Neuronal stem cell (in vitro differentiated cells): ENCODE measurements around the gene GXYLT1.

ENCODE experiments used
- DNase-seq: peaks from one replicate; pipeline ENCODE4 v3.0.0-alpha.2; 2013; ENCODE audit warnings: low spot score
- H2AFZ ChIP-seq: one replicate; pipeline ENCODE4 v1.6.1; 2013; ENCODE audit warnings: mild to moderate bottlenecking, low read length, inconsistent platforms
- H2AK5ac ChIP-seq: 2 replicates; pipeline ENCODE4 v1.6.1; 2013; ENCODE audit warnings: low read depth, mild to moderate bottlenecking, inconsistent platforms, low read length, moderate library complexity, mixed read lengths
- H2BK120ac ChIP-seq: 2 replicates; pipeline ENCODE4 v1.6.1; 2013; ENCODE audit warnings: low read depth, mild to moderate bottlenecking, inconsistent platforms, low read length, moderate library complexity, mixed read lengths
- H2BK12ac ChIP-seq: one replicate; pipeline ENCODE4 v1.6.1; 2013; ENCODE audit warnings: low read length, inconsistent platforms
- H2BK15ac ChIP-seq: 2 replicates; pipeline ENCODE4 v1.6.1; 2013; ENCODE audit warnings: mild to moderate bottlenecking, low read length, inconsistent platforms, mixed read lengths
- H2BK5ac ChIP-seq: one replicate; pipeline ENCODE4 v1.6.1; 2013; ENCODE audit warnings: inconsistent platforms, mild to moderate bottlenecking, low read length, moderate library complexity
- H3K14ac ChIP-seq: one replicate; pipeline ENCODE4 v1.6.1; 2013; ENCODE audit warnings: low read length, inconsistent platforms
- H3K18ac ChIP-seq: 2 replicates; pipeline ENCODE4 v1.6.1; 2013; ENCODE audit warnings: low read length, inconsistent platforms
- H3K23ac ChIP-seq: 2 replicates; pipeline ENCODE4 v1.6.1; 2013; ENCODE audit warnings: low read depth, mild to moderate bottlenecking, mixed read lengths, low read length, inconsistent platforms; ENCODE audit not compliant: poor library complexity
- H3K27ac ChIP-seq: replicated peaks from 3 replicates; pipeline ENCODE4 v1.5.1; 2013; ENCODE audit warnings: low read length, inconsistent platforms
- H3K27me3 ChIP-seq, 3 experiments: 2 replicates each; pipeline ENCODE4 v1.6.1; 2013; ENCODE audit warnings: low read length in 3 of 3, mild to moderate bottlenecking in 2 of 3, inconsistent platforms in 1 of 3, low read depth in 1 of 3, mixed read lengths in 1 of 3, moderate library complexity in 1 of 3; ENCODE audit not compliant: control insufficient read depth in 3 of 3, insufficient read depth in 3 of 3
- H3K36me3 ChIP-seq, 2 donors: replicated peaks in 1 of 2; 2 replicates each; pipeline ENCODE4 v1.6.1; 2013; ENCODE audit warnings: low read length in 2 of 2; ENCODE audit not compliant: control insufficient read depth in 2 of 2, insufficient read depth in 2 of 2
- H3K4ac ChIP-seq: 2 replicates; pipeline ENCODE4 v1.6.1; 2013; ENCODE audit warnings: inconsistent platforms, mild to moderate bottlenecking, low read length, moderate library complexity
- H3K4me1 ChIP-seq, 2 donors: 1 replicate in 1 of 2; 2 replicates in 1 of 2; pipeline ENCODE4 v1.6.1; 2013; ENCODE audit warnings: low read length in 2 of 2, low read depth in 1 of 2; ENCODE audit not compliant: control insufficient read depth in 2 of 2, insufficient read depth in 1 of 2
- H3K4me2 ChIP-seq: one replicate; pipeline ENCODE4 v1.6.1; 2013; ENCODE audit warnings: mild to moderate bottlenecking, low read length, inconsistent platforms; ENCODE audit not compliant: insufficient read depth, poor library complexity, severe bottlenecking
- H3K4me3 ChIP-seq, 2 donors: 2 replicates each; pipeline ENCODE4 v1.5.1; 2013; ENCODE audit warnings: low read length in 2 of 2, mild to moderate bottlenecking in 2 of 2, inconsistent platforms in 1 of 2, moderate library complexity in 1 of 2
- H3K79me1 ChIP-seq: one replicate; pipeline ENCODE4 v1.6.1; 2013; ENCODE audit warnings: low read depth, mild to moderate bottlenecking, inconsistent platforms, low read length, moderate library complexity
- H3K9ac ChIP-seq: one replicate; pipeline ENCODE4 v1.6.1; 2013; ENCODE audit warnings: mild to moderate bottlenecking, low read depth, low read length, inconsistent platforms; ENCODE audit not compliant: poor library complexity
- H3K9me3 ChIP-seq, 2 donors: replicated peaks in 1 of 2; 2 replicates each; pipeline versions ENCODE3 to v1.6.1; 2013; ENCODE audit warnings: low read length in 2 of 2, mild to moderate bottlenecking in 2 of 2, inconsistent platforms in 1 of 2, low read depth in 1 of 2, mixed read lengths in 1 of 2, moderate library complexity in 1 of 2; ENCODE audit not compliant: control insufficient read depth in 2 of 2, insufficient read depth in 1 of 2
- H4K8ac ChIP-seq: one replicate; pipeline ENCODE4 v1.6.1; 2013; ENCODE audit warnings: low read depth, mild to moderate bottlenecking, inconsistent platforms, low read length, moderate library complexity
- H4K91ac ChIP-seq: one replicate; pipeline ENCODE4 v1.6.1; 2013; ENCODE audit warnings: low read length, low read depth, mild to moderate bottlenecking, inconsistent platforms; ENCODE audit not compliant: poor library complexity
- WGBS, 2 donors: extraction: QIAGEN DNeasy Blood & Tissue Kit; methylation state at CpG; one replicate each; pipeline ENCODE4 v1.1.7; 2013; ENCODE audit warnings: missing lambda C conversion rate in 2 of 2, mixed read lengths in 1 of 2; ENCODE audit not compliant: insufficient read length in 2 of 2, insufficient replicate concordance in 1 of 2; ENCODE audit errors: extremely low coverage in 2 of 2; 5-methylcytosine and 5-hydroxymethylcytosine counted together

The GXYLT1 gene

DNA sequence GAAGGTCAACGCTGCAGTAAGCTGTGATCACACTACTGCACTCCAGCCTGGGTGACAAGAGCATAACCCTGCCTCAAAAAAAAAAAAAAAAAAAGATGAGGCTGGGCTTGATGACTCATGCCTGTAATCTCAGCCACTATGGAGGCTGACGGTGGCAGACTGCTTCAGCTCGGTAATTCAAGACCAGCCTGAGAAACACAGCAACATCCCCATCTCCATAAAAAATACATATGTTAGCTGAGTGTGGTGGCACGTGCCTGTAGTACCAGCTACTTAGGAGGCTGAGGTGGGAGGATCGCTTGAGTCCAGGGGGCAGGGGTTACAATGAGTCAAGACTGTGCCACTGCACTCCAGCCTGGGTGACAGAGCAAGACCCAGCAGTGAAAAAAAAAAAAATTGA, 50.4 kb downstream of the GXYLT1 start:
- no peak overlapping the region for H3K14ac ChIP-seq
- H2BK120ac ChIP-seq: no peak overlapping the region
- no peak overlapping the region for H2BK12ac ChIP-seq
- H3K9ac ChIP-seq: no peak overlapping the region
- no peak overlapping the region for H2AK5ac ChIP-seq
- no peak overlapping the region for H3K18ac ChIP-seq
- no peak overlapping the region for H3K23ac ChIP-seq
- no peak overlapping the region for H2AFZ ChIP-seq
- no peak overlapping the region for H3K4me2 ChIP-seq
- H3K4me3 ChIP-seq: no peak overlapping the region
- no peak overlapping the region for H4K8ac ChIP-seq
- no peak overlapping the region for H2BK15ac ChIP-seq
- no peaks in the 10 kb centered on the region for H3K79me1 ChIP-seq
- H3K4me1 ChIP-seq: peaks cover 2 to 9% of the 10 kb centered on the region in 2 donors
- H3K36me3 ChIP-seq: peaks cover 0 to 75% of the 10 kb centered on the region in 2 donors
- H3K27ac ChIP-seq: no peak overlapping the region
- H3K4ac ChIP-seq: no peak overlapping the region
- WGBS, 2 donors: no CpG with 5 or more reads among the region's 5 CpGs
- no peaks in the 10 kb centered on the region for H3K9me3 ChIP-seq
- H3K27me3 ChIP-seq: no peaks in the 10 kb centered on the region
- H4K91ac ChIP-seq: no peak overlapping the region
- DNase-seq: no peak
- H2BK5ac ChIP-seq: no peak overlapping the region

DNA sequence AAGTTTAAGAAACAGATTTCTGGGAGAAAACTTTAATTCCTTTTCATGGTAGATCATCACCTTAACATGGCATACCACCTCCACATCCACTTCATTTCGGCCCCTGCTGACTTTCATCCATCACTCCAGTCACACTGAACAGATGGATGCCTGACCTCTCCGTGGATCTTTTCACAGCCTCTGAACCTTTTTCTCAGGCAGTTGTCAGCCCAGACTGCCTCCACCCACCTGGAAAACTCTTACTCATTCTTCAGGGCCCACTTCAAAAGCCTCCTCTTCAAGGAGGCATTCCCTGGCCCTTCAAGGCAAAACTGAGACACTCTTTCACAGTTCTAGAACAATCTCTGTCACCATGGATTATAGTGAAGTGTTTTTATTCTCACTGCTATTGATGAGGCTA, 52.9 kb downstream of the GXYLT1 start:
- no peak for DNase-seq
- H2AFZ ChIP-seq: no peak overlapping the region

DNA sequence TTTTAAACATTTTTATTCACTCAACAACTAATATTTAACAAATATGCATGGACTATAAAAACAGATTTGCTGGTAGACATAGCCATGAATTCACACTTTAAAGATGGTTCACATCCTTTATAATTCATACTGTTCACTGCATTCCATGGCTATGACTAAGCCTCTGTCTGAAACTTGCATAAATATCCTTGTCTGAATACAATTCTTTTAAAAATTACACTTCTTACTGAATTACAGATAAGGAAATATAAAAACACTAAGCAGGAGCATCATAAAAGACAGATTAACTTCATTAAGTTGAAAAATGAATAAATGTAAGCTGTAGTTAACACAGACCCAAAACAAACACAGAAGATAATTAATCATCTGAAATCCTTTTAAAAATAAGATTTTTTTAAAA, 53.8 kb downstream of the GXYLT1 start:
- no peak overlapping the region for H2BK5ac ChIP-seq
- H3K4me3 ChIP-seq: no peak overlapping the region
- H4K91ac ChIP-seq: no peak overlapping the region
- no peak for DNase-seq
- no peak overlapping the region for H2AK5ac ChIP-seq
- H3K23ac ChIP-seq: no peak overlapping the region
- H3K4ac ChIP-seq: no peak overlapping the region
- no peak overlapping the region for H3K4me2 ChIP-seq
- no peak overlapping the region for H3K14ac ChIP-seq
- H2BK12ac ChIP-seq: no peak overlapping the region
- no peaks in the 10 kb centered on the region for H3K79me1 ChIP-seq
- H2BK120ac ChIP-seq: no peak overlapping the region
- H2BK15ac ChIP-seq: no peak overlapping the region
- H3K27ac ChIP-seq: no peak overlapping the region
- no peaks in the 10 kb centered on the region for H3K9me3 ChIP-seq
- H3K27me3 ChIP-seq: no peaks in the 10 kb centered on the region
- peaks cover 2 to 68% of the 10 kb centered on the region in 2 donors for H3K36me3 ChIP-seq
- H3K18ac ChIP-seq: no peak overlapping the region
- H2AFZ ChIP-seq: no peak overlapping the region
- H4K8ac ChIP-seq: no peak overlapping the region
- H3K9ac ChIP-seq: no peak overlapping the region
- peaks cover 2 to 9% of the 10 kb centered on the region in 2 donors for H3K4me1 ChIP-seq

More for the DNA sequence above, 52.9 kb downstream of the GXYLT1 start:
- no CpG with 5 or more reads among the region's 2 CpGs for whole genome bisulfite sequencing, 2 donors
- no peak overlapping the region for H3K4me3 ChIP-seq
- H3K14ac ChIP-seq: no peak overlapping the region
- H3K4me1 ChIP-seq: peaks cover 2 to 9% of the 10 kb centered on the region in 2 donors
- no peak overlapping the region for H3K23ac ChIP-seq
- no peak overlapping the region for H2BK120ac ChIP-seq
- no peak overlapping the region for H2BK5ac ChIP-seq
- H3K79me1 ChIP-seq: no peaks in the 10 kb centered on the region
- no peak overlapping the region for H3K9ac ChIP-seq
- H3K27ac ChIP-seq: no peak overlapping the region
- no peak overlapping the region for H4K91ac ChIP-seq
- H3K36me3 ChIP-seq: peaks cover 0 to 68% of the 10 kb centered on the region in 2 donors
- no peaks in the 10 kb centered on the region for H3K27me3 ChIP-seq
- H4K8ac ChIP-seq: no peak overlapping the region
- no peak overlapping the region for H3K18ac ChIP-seq
- H2BK12ac ChIP-seq: no peak overlapping the region
- no peak overlapping the region for H3K4me2 ChIP-seq
- no peak overlapping the region for H3K4ac ChIP-seq
- no peak overlapping the region for H2BK15ac ChIP-seq
- no peak overlapping the region for H2AK5ac ChIP-seq
- H3K9me3 ChIP-seq: no peaks in the 10 kb centered on the region

DNA sequence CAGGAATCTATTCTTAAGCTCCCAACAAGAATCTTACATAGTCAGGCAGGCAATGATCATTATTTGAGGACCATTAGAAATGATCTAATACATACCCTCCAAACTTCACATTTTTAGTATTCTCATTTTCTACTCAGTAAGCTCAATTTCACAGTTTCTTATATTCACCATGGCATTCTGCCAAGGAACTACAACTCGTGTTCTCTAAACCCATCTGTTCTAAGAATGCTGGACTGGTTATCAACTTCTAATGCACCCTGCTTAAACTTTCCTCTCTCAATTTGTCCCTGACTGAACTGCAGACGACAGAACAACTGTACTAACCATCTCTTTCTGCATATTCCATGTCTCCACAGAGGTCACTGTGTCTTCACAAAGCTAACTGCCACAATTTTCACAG, 58.6 kb downstream of the GXYLT1 start:
- Histone ChIP-seq H3K23ac (no peak overlapping the region), H2BK120ac (no peak overlapping the region), H3K18ac (no peak overlapping the region), H4K91ac (no peak overlapping the region), H3K27me3 (no peaks in the 10 kb centered on the region), H3K36me3 (peaks cover 2 to 58% of the 10 kb centered on the region in 2 donors), H2BK12ac (no peak overlapping the region), H3K79me1 (no peaks in the 10 kb centered on the region), H3K4me2 (no peak overlapping the region), H4K8ac (no peak overlapping the region), H3K27ac (no peak overlapping the region), H3K9ac (no peak overlapping the region), H3K4me1 (no peaks in the 10 kb centered on the region), H3K4ac (no peak overlapping the region), H3K4me3 (no peak overlapping the region), H3K14ac (no peak overlapping the region), H2AFZ (no peak overlapping the region), H2BK15ac (no peak overlapping the region), H3K9me3 (no peaks in the 10 kb centered on the region), H2BK5ac (no peak overlapping the region), H2AK5ac (no peak overlapping the region)
- DNase-seq: no peak
- no CpG with 5 or more reads among the region's 2 CpGs for WGBS, 2 donors
